BE2C (cell line): ENCODE data around the gene CNIH2.
A peak's percentile ranks its signal among the peaks of the same experiment; 100 is the strongest.

Experiments
- DNase-seq: peaks from one replicate; pipeline ENCODE4 v3.0.0-alpha.2; 2020
- H3K27me3 ChIP-seq: fragments of 250-450 bp; sonication (Bioruptor Pico); 2 replicates; pipeline ENCODE4 v1.5.1; 2020; ENCODE audit warnings: mild to moderate bottlenecking
- H3K36me3 ChIP-seq: fragments of 250-450 bp; sonication (Bioruptor Pico); 2 replicates; pipeline ENCODE4 v1.5.1; 2020; ENCODE audit warnings: mild to moderate bottlenecking
- H3K4me1 ChIP-seq: fragments of 250-450 bp; sonication (Bioruptor Pico); 2 replicates; pipeline ENCODE4 v1.5.1; 2020
- H3K4me3 ChIP-seq: 2 replicates; pipeline ENCODE4 v1.5.1; 2011; ENCODE audit warnings: low read depth, low read length
- H3K9me3 ChIP-seq: fragments of 250-450 bp; sonication (Bioruptor Pico); 2 replicates; pipeline ENCODE4 v1.5.1; 2020
- TF ChIP-seq, protein P1 (sequence below): IDR thresholded peaks from 2 replicates; pipeline ENCODE4 v1.5.1; 2012; ENCODE audit warnings: mild to moderate bottlenecking, low read depth, low read length

CNIH2 gene

DNA sequence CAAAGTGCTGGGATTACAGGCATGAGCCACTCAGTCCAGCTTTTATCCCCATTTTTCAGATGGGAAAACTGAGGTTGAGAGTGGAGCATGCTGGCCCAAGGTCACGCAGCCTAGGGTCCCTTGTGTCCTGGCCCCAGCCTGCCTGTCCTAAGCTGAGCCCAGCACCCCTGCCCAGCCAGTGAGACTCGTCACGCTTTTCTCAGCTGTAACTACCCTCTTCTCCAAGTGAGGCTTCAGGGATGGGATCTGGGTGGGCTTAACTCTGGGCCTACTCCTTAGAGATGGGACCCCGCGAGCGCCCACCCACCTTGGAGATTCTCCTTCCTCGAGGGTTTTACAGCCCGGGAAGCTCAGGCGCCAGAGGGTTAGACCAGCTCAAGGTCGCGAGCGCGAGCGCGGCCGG is 13.3 kb downstream of the CNIH2 start:
- H3K4me3 ChIP-seq: peak overlapping the region; percentile 60
- TF ChIP-seq, protein P1, sequence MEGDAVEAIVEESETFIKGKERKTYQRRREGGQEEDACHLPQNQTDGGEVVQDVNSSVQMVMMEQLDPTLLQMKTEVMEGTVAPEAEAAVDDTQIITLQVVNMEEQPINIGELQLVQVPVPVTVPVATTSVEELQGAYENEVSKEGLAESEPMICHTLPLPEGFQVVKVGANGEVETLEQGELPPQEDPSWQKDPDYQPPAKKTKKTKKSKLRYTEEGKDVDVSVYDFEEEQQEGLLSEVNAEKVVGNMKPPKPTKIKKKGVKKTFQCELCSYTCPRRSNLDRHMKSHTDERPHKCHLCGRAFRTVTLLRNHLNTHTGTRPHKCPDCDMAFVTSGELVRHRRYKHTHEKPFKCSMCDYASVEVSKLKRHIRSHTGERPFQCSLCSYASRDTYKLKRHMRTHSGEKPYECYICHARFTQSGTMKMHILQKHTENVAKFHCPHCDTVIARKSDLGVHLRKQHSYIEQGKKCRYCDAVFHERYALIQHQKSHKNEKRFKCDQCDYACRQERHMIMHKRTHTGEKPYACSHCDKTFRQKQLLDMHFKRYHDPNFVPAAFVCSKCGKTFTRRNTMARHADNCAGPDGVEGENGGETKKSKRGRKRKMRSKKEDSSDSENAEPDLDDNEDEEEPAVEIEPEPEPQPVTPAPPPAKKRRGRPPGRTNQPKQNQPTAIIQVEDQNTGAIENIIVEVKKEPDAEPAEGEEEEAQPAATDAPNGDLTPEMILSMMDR: no peak
- no peak for DNase-seq
- H3K36me3 ChIP-seq: peaks cover 3% of the 10 kb centered on the region; the same call in 1 of the 2 replicates
- peaks cover 5% of the 10 kb centered on the region for H3K4me1 ChIP-seq
- no peaks in the 10 kb centered on the region for H3K27me3 ChIP-seq
- no peaks in the 10 kb centered on the region for H3K9me3 ChIP-seq

GRCh38 chr11:66291706-66292542 is 13.9 kb downstream of the CNIH2 start, which contains the start of gene TMEM151A:
TMEM151A (plus strand) TSS chr11:66291894; CDS start chr11:66292014, 120 bp downstream.
- TF ChIP-seq, protein P1: no peak
- no peaks in the 10 kb centered on the region for H3K9me3 ChIP-seq
- H3K36me3 ChIP-seq: peaks cover under 1% of the 10 kb centered on the region; the same call in 1 of the 2 replicates
- H3K27me3 ChIP-seq: no peaks in the 10 kb centered on the region
- peaks cover 5% of the 10 kb centered on the region for H3K4me1 ChIP-seq
- H3K4me3 ChIP-seq: peak within 1 kb of the TSS; percentile 60
- peak; percentile 56 for DNase-seq

- DNase-seq: no peak
- Histone ChIP-seq H3K36me3 (no peaks in the 10 kb centered on the region; the same call in 1 of the 2 replicates), H3K4me1 (peaks cover 3% of the 10 kb centered on the region), H3K27me3 (no peaks in the 10 kb centered on the region), H3K9me3 (no peaks in the 10 kb centered on the region), H3K4me3 (peak overlapping the region; percentile 58)
- TF ChIP-seq, protein P1: no peak
Observed at GRCh38 chr11:66292543-66293332, 14.8 kb downstream of the CNIH2 start.

DNA sequence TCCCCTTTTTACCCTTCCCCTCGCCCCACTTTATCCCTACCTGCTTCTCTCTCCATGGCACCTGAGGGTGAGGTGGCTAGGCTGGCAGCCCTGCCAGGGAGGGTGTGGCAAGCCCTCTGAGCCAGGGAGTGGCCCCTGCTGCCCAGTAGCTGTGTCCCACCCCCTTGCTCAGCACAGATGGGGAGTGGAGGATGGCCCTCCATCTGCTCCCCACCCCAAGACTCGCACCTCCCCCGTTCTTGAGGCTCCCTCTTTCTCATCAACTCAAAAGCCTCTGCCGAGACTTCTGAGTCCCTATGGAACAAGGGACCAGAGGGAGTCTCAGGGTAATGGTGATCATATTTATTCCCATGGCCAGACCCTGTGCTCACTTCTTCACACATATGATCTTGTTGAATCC is 15.4 kb downstream of the CNIH2 start:
- Histone ChIP-seq H3K4me1 (no peaks in the 10 kb centered on the region; the same call in none of the 2 replicates), H3K4me3 (no peak overlapping the region), H3K36me3 (no peaks in the 10 kb centered on the region; the same call in 1 of the 2 replicates), H3K27me3 (no peaks in the 10 kb centered on the region), H3K9me3 (no peaks in the 10 kb centered on the region)
- DNase-seq: no peak
- TF ChIP-seq, protein P1: no peak

DNA sequence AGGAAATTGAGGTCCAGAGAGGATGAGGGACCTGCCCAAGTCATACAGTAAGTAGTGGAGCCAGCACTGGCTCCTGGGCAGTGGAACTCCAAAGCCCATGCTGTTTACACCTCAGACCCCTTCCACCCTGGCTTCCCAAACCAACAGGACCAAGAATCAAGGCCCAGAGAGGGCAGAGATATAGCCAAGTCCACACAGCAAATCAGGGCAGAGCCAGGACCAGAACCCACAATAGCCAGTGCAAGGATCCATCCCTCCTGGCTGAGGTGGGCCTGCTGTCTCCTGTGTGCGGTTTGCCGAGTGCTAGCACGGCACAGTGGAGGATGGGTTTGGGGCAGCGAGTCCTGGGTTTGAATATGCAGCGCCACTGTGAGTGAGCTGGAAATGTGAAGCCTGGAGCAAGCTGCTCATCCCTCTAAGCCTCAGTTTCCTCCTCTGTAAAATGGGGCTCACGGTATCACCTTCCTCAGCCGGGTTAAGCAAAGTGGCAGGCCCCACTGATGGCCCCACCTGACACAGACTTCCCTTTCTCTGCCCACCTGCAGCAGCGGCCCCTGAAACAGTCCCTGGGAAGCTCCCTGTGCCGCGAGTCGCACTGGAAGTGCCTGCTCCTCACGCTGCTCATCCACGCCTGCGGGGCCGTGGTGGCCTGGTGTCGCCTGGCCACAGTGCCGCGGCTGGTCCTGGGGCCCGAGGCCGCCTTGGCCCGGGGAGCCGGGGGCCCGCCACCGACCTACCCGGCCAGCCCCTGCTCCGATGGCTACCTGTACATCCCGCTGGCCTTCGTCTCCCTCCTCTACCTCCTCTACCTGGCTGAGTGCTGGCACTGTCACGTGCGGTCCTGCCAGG is 16.0 kb downstream of the CNIH2 start:
- H3K9me3 ChIP-seq: no peaks in the 10 kb centered on the region
- H3K4me1 ChIP-seq: no peaks in the 10 kb centered on the region; the same call in none of the 2 replicates
- H3K4me3 ChIP-seq: no peak overlapping the region
- H3K36me3 ChIP-seq: no peaks in the 10 kb centered on the region
- no peak for DNase-seq
- TF ChIP-seq, protein P1: no peak
- no peaks in the 10 kb centered on the region for H3K27me3 ChIP-seq
